22Rv1 (cell line): ENCODE results near the gene APOBEC3H.
A peak's percentile ranks its signal among the peaks of the same experiment; 100 is the strongest.

ENCODE experiments used
- H3K27ac ChIP-seq: fragments of 450-650 bp; 2 replicates; pipeline ENCODE4 v1.5.1; 2017
- ZFX ChIP-seq: fragments of 450-650 bp; IDR thresholded peaks from 2 replicates; pipeline ENCODE4 v1.6.1; 2017; ENCODE audit warnings: antibody characterized with exemption, borderline replicate concordance
- TF ChIP-seq, protein P1 (sequence below): fragments of 450-650 bp; IDR thresholded peaks from 2 replicates; pipeline ENCODE4 v1.5.1; 2017; ENCODE audit warnings: mild to moderate bottlenecking

APOBEC3H gene

GRCh38 chr22:39148727-39149535 is 51.9 kb downstream of the APOBEC3H start:
- H3K27ac ChIP-seq: peak overlapping the region; percentile 7; the same call in 1 of the 2 replicates
- no peak for TF ChIP-seq ZFX
- TF ChIP-seq, protein P1, sequence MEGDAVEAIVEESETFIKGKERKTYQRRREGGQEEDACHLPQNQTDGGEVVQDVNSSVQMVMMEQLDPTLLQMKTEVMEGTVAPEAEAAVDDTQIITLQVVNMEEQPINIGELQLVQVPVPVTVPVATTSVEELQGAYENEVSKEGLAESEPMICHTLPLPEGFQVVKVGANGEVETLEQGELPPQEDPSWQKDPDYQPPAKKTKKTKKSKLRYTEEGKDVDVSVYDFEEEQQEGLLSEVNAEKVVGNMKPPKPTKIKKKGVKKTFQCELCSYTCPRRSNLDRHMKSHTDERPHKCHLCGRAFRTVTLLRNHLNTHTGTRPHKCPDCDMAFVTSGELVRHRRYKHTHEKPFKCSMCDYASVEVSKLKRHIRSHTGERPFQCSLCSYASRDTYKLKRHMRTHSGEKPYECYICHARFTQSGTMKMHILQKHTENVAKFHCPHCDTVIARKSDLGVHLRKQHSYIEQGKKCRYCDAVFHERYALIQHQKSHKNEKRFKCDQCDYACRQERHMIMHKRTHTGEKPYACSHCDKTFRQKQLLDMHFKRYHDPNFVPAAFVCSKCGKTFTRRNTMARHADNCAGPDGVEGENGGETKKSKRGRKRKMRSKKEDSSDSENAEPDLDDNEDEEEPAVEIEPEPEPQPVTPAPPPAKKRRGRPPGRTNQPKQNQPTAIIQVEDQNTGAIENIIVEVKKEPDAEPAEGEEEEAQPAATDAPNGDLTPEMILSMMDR: no peak

GRCh38 chr22:39149915-39150847 is 53.1 kb downstream of the APOBEC3H start:
- peak overlapping the region; percentile 78 for H3K27ac ChIP-seq
- TF ChIP-seq, protein P1: no peak
- no peak for TF ChIP-seq ZFX

DNA sequence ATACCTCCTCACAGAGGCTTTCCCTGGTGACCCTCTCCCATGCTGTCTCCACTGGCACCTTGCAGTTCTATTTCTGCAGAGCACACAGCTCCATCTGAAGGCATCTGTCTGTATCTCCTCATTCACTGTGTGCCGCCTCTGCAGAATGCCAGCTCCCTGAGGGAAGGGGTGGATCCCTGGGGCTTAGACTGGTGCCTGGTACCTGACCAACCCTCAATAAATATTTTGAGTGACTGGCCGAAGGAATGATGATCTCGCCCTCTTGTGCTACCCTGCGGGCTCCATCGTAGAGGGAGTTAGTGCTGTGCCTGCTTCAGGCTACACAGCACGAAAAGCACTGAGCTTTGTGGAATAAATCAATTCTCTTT is 53.8 kb downstream of the APOBEC3H start:
- TF ChIP-seq ZFX: no peak
- TF ChIP-seq, protein P1: no peak
- peak overlapping the region; percentile 78 for H3K27ac ChIP-seq

GRCh38 chr22:39151329-39151975 is 54.4 kb downstream of the APOBEC3H start:
- H3K27ac ChIP-seq: peak overlapping the region; percentile 78
- TF ChIP-seq, protein P1: no peak

DNA sequence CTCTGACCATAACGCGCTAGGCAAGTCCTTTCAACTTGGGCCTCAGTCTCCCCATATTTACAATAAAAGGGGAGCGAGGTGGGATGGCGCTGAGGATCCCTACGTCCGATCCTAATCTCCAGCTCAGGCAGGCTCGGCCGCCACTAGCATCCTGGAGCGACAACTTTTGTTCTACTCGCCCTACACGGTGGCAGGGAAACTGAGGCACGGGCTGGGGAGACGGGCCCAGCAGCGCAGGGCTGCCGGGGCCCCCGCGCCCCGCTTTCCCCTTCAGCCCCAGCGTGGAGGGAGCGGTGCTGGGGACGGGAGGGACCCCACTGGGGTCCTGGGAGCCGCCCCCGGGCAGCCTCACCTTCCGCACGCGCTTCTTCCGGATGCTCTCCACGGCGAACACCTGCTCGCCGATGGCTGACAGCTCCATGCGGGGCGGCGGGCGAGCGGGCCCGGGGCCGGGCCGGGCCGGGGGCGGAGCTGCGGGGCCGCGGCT is 55.0 kb downstream of the APOBEC3H start:
- H3K27ac ChIP-seq: peak overlapping the region; percentile 78
- TF ChIP-seq, protein P1: no peak
- TF ChIP-seq ZFX: no peak

- peak within 1 kb of the TSS; percentile 78 for H3K27ac ChIP-seq
- TF ChIP-seq, protein P1: no peak
- no peak for TF ChIP-seq ZFX
These were observed 55.6 kb downstream of the APOBEC3H start, which contains the start of gene CBX7 for GRCh38 chr22:39152511-39153219. TSS of gene CBX7 (minus strand) at chr22:39152680. CDS start at chr22:39152444, 236 bp downstream.
